ENCODE data around the gene SMIM44.

The SMIM44 gene

DNA sequence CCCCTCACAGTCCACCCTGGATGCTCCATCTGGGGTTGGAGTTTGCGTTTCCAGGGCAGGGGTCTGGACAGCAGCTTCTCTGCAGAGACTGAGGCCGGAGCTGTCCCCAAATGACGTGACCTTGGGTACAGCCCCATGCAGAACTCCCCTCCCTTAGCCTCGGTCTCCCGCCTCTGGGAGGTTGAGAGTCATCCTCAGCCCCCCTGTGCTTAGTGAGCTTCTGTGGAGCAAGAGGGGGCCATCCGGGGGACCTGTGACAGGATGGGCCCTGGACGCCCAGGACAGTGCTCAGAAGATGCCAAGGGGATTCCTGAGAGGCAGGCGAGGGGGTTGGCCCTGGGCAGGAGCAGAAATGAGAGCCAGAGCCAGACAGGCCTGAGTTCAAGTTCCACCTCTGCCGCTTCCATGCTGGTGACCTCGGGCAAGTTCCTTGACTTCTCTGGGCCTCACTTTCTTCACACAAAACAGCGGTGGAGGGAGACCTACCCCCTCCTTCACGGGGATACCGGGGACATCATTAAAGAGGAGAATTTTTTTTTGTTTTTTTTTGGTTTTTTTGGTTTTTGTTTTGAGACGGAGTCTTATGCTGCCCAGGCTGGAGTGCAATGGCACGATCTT, 23.2 kb downstream of the SMIM44 start:
- TF ChIP-seq ZFP3 (CRISPR knock-in tag; IDR thresholded peaks at IDR 0.05): 0 out of 2 replicates have a peak, but pooled peaks have one; percentile 47
- TF ChIP-seq, protein P1, sequence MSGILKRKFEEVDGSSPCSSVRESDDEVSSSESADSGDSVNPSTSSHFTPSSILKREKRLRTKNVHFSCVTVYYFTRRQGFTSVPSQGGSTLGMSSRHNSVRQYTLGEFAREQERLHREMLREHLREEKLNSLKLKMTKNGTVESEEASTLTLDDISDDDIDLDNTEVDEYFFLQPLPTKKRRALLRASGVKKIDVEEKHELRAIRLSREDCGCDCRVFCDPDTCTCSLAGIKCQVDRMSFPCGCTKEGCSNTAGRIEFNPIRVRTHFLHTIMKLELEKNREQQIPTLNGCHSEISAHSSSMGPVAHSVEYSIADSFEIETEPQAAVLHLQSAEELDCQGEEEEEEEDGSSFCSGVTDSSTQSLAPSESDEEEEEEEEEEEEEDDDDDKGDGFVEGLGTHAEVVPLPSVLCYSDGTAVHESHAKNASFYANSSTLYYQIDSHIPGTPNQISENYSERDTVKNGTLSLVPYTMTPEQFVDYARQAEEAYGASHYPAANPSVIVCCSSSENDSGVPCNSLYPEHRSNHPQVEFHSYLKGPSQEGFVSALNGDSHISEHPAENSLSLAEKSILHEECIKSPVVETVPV (CRISPR knock-in tag; IDR thresholded peaks at IDR 0.05): no peak
- TF ChIP-seq, protein P2, sequence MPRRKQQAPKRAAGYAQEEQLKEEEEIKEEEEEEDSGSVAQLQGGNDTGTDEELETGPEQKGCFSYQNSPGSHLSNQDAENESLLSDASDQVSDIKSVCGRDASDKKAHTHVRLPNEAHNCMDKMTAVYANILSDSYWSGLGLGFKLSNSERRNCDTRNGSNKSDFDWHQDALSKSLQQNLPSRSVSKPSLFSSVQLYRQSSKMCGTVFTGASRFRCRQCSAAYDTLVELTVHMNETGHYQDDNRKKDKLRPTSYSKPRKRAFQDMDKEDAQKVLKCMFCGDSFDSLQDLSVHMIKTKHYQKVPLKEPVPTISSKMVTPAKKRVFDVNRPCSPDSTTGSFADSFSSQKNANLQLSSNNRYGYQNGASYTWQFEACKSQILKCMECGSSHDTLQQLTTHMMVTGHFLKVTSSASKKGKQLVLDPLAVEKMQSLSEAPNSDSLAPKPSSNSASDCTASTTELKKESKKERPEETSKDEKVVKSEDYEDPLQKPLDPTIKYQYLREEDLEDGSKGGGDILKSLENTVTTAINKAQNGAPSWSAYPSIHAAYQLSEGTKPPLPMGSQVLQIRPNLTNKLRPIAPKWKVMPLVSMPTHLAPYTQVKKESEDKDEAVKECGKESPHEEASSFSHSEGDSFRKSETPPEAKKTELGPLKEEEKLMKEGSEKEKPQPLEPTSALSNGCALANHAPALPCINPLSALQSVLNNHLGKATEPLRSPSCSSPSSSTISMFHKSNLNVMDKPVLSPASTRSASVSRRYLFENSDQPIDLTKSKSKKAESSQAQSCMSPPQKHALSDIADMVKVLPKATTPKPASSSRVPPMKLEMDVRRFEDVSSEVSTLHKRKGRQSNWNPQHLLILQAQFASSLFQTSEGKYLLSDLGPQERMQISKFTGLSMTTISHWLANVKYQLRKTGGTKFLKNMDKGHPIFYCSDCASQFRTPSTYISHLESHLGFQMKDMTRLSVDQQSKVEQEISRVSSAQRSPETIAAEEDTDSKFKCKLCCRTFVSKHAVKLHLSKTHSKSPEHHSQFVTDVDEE (CRISPR knock-in tag; IDR thresholded peaks at IDR 0.05): peak; percentile 53; the same call in 1 of the 2 replicates
- no peak; the same call in 2 of the 3 replicates for ATAC-seq

- ATAC-seq: peak; percentile 88
- TF ChIP-seq RARB (CRISPR knock-in tag; IDR thresholded peaks at IDR 0.05): no peak
- TF ChIP-seq, protein P2 (CRISPR knock-in tag; IDR thresholded peaks at IDR 0.05): no peak; the same call in 1 of the 2 replicates
- no peak for TF ChIP-seq POU6F1 (CRISPR knock-in tag; IDR thresholded peaks at IDR 0.05; ENCODE audit: borderline replicate concordance, low read depth)
- 0 out of 2 replicates have a peak, but pooled peaks have one; percentile 2 for TF ChIP-seq ZNF70 (CRISPR knock-in tag; IDR thresholded peaks at IDR 0.05)
- TF ChIP-seq BACH2 (CRISPR knock-in tag; IDR thresholded peaks at IDR 0.05; ENCODE audit: borderline replicate concordance): 0 out of 2 replicates have a peak, but pooled peaks have one; percentile 61
- TF ChIP-seq GLIS3 (CRISPR knock-in tag; IDR thresholded peaks at IDR 0.05): 0 out of 2 replicates have a peak, but pooled peaks have one; percentile 36
- peak; percentile 74; the same call in 1 of the 2 replicates for TF ChIP-seq PATZ1 (CRISPR knock-in tag; IDR thresholded peaks at IDR 0.05; ENCODE audit: borderline replicate concordance)
- TF ChIP-seq, protein P1 (CRISPR knock-in tag; IDR thresholded peaks at IDR 0.05): no peak
Observed at GRCh38 chr19:3459089-3459881, 24.0 kb downstream of the SMIM44 start.

DNA sequence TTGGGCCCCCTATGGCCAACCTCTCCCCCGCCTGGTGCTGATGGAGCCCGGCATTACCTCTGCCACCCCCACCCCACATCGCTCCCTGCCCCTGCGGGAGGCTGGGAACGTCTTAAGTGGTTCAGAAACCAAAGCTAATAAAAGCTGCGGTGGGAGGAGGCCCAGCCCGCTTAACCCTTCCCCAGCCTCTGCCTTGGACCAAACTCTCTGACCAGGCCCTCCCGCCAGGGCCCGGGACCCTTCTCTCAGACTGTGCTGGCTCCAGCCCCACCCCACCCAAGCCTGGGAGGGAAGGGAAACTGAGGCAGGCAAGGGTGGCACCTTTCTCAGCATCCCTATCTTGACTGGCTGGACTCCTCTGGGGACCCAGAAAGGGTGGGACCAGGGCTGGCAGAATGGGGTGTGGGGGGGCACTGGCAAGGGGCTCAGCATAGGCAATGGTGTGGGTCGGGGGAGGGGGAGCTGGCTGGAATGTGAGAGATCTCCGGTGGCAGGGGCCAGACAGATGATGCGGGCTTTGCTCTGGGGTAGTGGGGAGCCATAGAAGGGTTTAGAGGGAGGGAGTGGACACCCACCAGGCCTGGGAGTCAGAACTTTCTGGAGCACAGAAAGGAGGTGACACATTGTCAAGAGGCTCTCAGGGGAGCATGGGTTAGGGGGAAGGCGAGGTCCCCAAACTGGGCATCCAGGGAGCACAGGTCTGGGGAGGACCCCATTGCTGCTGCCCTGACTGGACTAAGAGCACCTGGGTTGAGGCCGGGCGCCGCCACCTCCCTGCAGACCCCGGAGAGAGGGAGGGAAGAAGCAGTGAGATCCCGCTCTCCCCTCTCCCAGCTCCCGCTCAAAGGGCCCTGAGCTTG, 24.8 kb downstream of the SMIM44 start:
- no peak for TF ChIP-seq RARB (CRISPR knock-in tag; IDR thresholded peaks at IDR 0.05)
- peak; percentile 10; the same call in 1 of the 2 replicates for TF ChIP-seq ZFP3 (CRISPR knock-in tag; IDR thresholded peaks at IDR 0.05)
- no peak for ATAC-seq

All from SK-N-SH treated with all-trans-retinoic acid at 6 μM for 48 hours (cell line).